Activated T-helper 1 cell treated with anti-CD3 and anti-CD28 coated beads, Interleukin-2, amount 50 U/mL, for 16 hours (primary cell): Measurements from ENCODE around the gene GNG2.
A peak's percentile ranks its signal among the peaks of the same experiment; 100 is the strongest.

Source experiments
- DNase-seq, 2 donors: peaks; one replicate each; pipeline ENCODE4 v3.0.0-alpha.2; 2020; ENCODE audit warnings: low read depth in 1 of 2, low spot score in 1 of 2

Gene GNG2

GRCh38 chr14:51884086-51884927 is 23.9 kb downstream of the GNG2 start:
- no peak for DNase-seq

GRCh38 chr14:51889851-51890250 is 29.4 kb downstream of the GNG2 start:
- no peak for DNase-seq

GRCh38 chr14:51894250-51894649 is 33.8 kb downstream of the GNG2 start:
- no peak for DNase-seq

- DNase-seq, result no peak
Observed at GRCh38 chr14:51895375-51895774, 35.0 kb downstream of the GNG2 start.

GRCh38 chr14:51897791-51898355 is 37.5 kb downstream of the GNG2 start:
- no peak for DNase-seq

- DNase-seq, result no peak
Observed at GRCh38 chr14:51901475-51902024, 41.1 kb downstream of the GNG2 start.

GRCh38 chr14:51905656-51906121 is 45.3 kb downstream of the GNG2 start:
- peak; percentile 5 to 44 for DNase-seq

- no peak for DNase-seq
Observed at GRCh38 chr14:51908086-51908485, 47.7 kb downstream of the GNG2 start.

- DNase-seq, result no peak
Observed at GRCh38 chr14:51912112-51912786, 51.8 kb downstream of the GNG2 start.

GRCh38 chr14:51914310-51914709 is 53.9 kb downstream of the GNG2 start:
- no peak for DNase-seq

- no peak for DNase-seq
Observed at GRCh38 chr14:51917193-51917592, 56.8 kb downstream of the GNG2 start.

- DNase-seq, result no peak
Observed at GRCh38 chr14:51921026-51921425, 60.6 kb downstream of the GNG2 start.

GRCh38 chr14:51922624-51923023 is 62.2 kb downstream of the GNG2 start:
- DNase-seq, result no peak

- no peak for DNase-seq
Observed at GRCh38 chr14:51924600-51924999, 64.2 kb downstream of the GNG2 start.

- no peak for DNase-seq
Observed at GRCh38 chr14:51925980-51926379, 65.6 kb downstream of the GNG2 start.

- no peak for DNase-seq
Observed at GRCh38 chr14:51926449-51926848, 66.0 kb downstream of the GNG2 start.

- DNase-seq, result no peak
Observed at GRCh38 chr14:51928568-51928967, 68.2 kb downstream of the GNG2 start.

GRCh38 chr14:51929166-51929565 is 68.8 kb downstream of the GNG2 start:
- DNase-seq, result no peak

GRCh38 chr14:51929910-51930682 is 69.7 kb downstream of the GNG2 start:
- no peak for DNase-seq

GRCh38 chr14:51931308-51931707 is 70.9 kb downstream of the GNG2 start:
- DNase-seq, result no peak

- DNase-seq, result no peak
Observed at GRCh38 chr14:51933191-51933590, 72.8 kb downstream of the GNG2 start.
